Sigmoid colon (tissue), 7 donors: ENCODE data around the gene ARID3C. TPM values are rescaled to one million over a fixed set of nuclear protein-coding genes. Genes with fewer than 3 reads are reported as not detected.

ENCODE experiments used
- DNase-seq: peaks from one replicate; pipeline ENCODE4 v3.0.0-alpha.2; 2019
- H3K27ac ChIP-seq, 4 donors: fragments of 200-600 bp; sonication (generic); one replicate each; pipeline ENCODE4 v1.5.1; 2016 to 2019; ENCODE audit warnings: mild to moderate bottlenecking in 1 of 4
- H3K27me3 ChIP-seq, 3 donors: fragments of 200-600 bp; sonication (generic); one replicate each; pipeline ENCODE4 v1.5.1; 2019; ENCODE audit warnings: mild to moderate bottlenecking in 1 of 3
- H3K36me3 ChIP-seq, 4 donors: fragments of 200-600 bp; sonication (generic); one replicate each; pipeline ENCODE4 v1.5.1; 2016 to 2019
- H3K4me1 ChIP-seq, 4 donors: fragments of 200-600 bp; sonication (generic); one replicate each; pipeline ENCODE4 v1.5.1; 2017 to 2019
- H3K4me3 ChIP-seq, 4 donors: fragments of 200-600 bp; sonication (generic); one replicate each; pipeline ENCODE4 v1.5.1; 2017 to 2019; ENCODE audit warnings: mild to moderate bottlenecking in 2 of 4, moderate library complexity in 1 of 4
- H3K9me3 ChIP-seq, 4 donors: fragments of 200-600 bp in 3 of 4; sonication (generic) in 3 of 4; one replicate each; pipeline versions ENCODE4 v1.5.1 to v1.6.1; 2013 to 2019
- EP300 ChIP-seq, 4 donors: sonication (generic); formaldehyde crosslinking; IDR thresholded peaks; one replicate each; pipeline ENCODE4 v1.6.1; 2017; ENCODE audit warnings: antibody characterized with exemption in 4 of 4
- POLR2A ChIP-seq, 2 donors: fragments of 450-650 bp; IDR thresholded peaks; one replicate each; pipeline ENCODE4 v1.6.1; 2016; ENCODE audit warnings: antibody characterized with exemption in 2 of 2, mild to moderate bottlenecking in 2 of 2, moderate library complexity in 2 of 2
- POLR2AphosphoS5 ChIP-seq, 4 donors: sonication (generic); formaldehyde crosslinking; IDR thresholded peaks; one replicate each; pipeline ENCODE4 v1.6.1; 2017; ENCODE audit warnings: antibody characterized with exemption in 4 of 4
- WGBS, 2 donors: extraction: QIAGEN DNeasy Blood & Tissue Kit; methylation state at CpG; one replicate each; pipeline ENCODE4 v1.1.7; 2013; 5-methylcytosine and 5-hydroxymethylcytosine counted together
- intact Hi-C: fragments of 100-400 bp; cut with DNase I; formaldehyde crosslinking; loops from one replicate; pipeline ENCODE4 v1.15.1; 2023
- polyA plus RNA-seq, 3 donors: library from polyadenylated mRNA; stranded (reverse); fragments of 200-250 nt; gene quantifications; one replicate each; pipeline ENCODE4 v1.2.3, GENCODE V29; 2013
- total RNA-seq, 4 donors: library from RNA; depleted of rRNA; stranded (reverse); fragments of >200 nt; gene quantifications; one replicate each; pipeline ENCODE4 v1.1.0, GENCODE V29; 2016
- TF ChIP-seq, protein P1 (sequence below), 4 experiments: fragments of 450-650 bp in 3 of 4; fragments of 200-600 bp in 1 of 4; IDR thresholded peaks; one replicate each; pipeline ENCODE4 v1.5.1; 2016 to 2019; ENCODE audit warnings: antibody characterized with exemption in 4 of 4, mild to moderate bottlenecking in 3 of 4, moderate library complexity in 2 of 4
- donor health status: healthy with polysubstance abuse.
- donor health status: Bipolar disorder and iron deficiency.
- donor health status: healthy.

Gene ARID3C
- total and polyA plus RNA-seq, 7 donors, result 0.06 TPM; not detected in 6

DNA sequence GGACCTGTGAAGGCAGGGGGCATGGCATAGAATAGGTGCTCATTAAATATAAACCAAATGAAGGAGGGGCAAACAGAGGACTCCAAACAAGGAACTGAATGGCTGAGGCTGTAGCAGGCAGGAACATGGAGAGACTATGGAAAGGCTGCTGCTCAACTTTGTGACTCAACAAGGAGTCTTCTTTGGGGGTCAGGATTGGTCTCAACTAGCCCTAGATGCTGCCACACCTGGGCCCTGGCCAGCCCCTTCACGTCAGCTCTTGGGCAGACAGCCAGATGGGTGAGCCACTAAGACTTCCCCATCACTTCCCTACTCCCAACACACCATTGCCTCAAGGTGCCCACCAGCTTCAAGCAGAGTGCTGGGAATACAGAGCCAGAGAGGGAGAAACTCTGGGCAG, 28.0 kb downstream of the ARID3C start:
- no peak for DNase-seq
- Histone ChIP-seq H3K4me1 (no peaks in the 10 kb centered on the region), H3K4me3 (no peak overlapping the region), H3K36me3 (no peaks in the 10 kb centered on the region), H3K27ac (no peak overlapping the region), H3K9me3 (no peaks in the 10 kb centered on the region), H3K27me3 (no peaks in the 10 kb centered on the region)
- intact Hi-C loops, result no loop called here
- TF ChIP-seq, protein P1, sequence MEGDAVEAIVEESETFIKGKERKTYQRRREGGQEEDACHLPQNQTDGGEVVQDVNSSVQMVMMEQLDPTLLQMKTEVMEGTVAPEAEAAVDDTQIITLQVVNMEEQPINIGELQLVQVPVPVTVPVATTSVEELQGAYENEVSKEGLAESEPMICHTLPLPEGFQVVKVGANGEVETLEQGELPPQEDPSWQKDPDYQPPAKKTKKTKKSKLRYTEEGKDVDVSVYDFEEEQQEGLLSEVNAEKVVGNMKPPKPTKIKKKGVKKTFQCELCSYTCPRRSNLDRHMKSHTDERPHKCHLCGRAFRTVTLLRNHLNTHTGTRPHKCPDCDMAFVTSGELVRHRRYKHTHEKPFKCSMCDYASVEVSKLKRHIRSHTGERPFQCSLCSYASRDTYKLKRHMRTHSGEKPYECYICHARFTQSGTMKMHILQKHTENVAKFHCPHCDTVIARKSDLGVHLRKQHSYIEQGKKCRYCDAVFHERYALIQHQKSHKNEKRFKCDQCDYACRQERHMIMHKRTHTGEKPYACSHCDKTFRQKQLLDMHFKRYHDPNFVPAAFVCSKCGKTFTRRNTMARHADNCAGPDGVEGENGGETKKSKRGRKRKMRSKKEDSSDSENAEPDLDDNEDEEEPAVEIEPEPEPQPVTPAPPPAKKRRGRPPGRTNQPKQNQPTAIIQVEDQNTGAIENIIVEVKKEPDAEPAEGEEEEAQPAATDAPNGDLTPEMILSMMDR (IDR thresholded peaks at IDR 0.05), result no peak
- TF ChIP-seq POLR2A (IDR thresholded peaks at IDR 0.05) (no peak), POLR2AphosphoS5 (IDR thresholded peaks at IDR 0.05) (no peak), EP300 (IDR thresholded peaks at IDR 0.05) (no peak)
- WGBS, 2 donors, result 6 to 30% methylated on average over 1 of the region's 1 CpG

DNA sequence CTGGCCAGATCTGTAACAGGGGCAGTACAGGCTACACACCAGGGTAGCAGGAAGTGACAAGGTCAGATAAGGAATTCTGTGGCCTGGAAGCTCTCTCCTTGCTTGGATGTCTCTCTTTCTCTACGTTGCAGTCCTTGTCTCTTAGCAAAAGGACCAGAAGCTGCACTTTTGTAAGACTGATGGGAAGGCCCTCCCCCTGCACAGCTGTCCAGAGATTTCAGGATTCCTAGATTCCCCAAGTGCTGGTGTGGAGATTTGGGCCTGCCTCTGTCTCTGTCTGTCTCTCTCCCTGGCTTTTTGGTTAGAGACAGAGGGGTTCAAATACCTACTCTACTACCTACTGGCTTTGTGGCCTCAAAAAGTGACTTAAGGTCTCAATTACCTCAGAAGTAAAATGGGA, 29.3 kb downstream of the ARID3C start:
- WGBS, 2 donors, result 49 to 50% methylated on average over 1 of the region's 1 CpG
- no peak for TF ChIP-seq EP300 (IDR thresholded peaks at IDR 0.05)
- TF ChIP-seq POLR2AphosphoS5 (IDR thresholded peaks at IDR 0.05), result no peak
- TF ChIP-seq, protein P1 (IDR thresholded peaks at IDR 0.05), result no peak
- no peak for TF ChIP-seq POLR2A (IDR thresholded peaks at IDR 0.05)
- intact Hi-C loops, result no loop called here

DNA sequence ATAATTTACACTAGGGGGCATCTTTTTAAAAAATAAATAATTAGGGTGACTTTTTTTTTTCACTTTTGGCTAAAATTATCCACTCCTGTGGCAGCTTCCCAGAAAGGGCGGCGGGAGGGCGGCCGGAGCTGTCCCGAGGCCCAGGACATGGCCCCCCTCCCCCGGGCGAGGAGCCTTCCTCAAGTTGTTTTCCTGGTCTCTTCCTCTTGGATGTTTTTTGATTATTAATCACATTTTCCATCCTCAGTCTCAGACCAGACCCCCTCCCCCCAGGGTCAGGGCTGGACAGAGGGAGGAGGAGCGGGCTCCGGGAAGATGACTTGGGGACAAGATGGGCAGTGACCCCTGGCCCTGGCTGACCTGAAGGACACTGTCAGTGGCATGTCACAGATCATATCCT, 34.7 kb downstream of the ARID3C start:
- no peak for DNase-seq
- Histone ChIP-seq H3K36me3 (no peaks in the 10 kb centered on the region), H3K4me3 (no peak overlapping the region), H3K4me1 (peaks cover 0 to 44% (median 34%) of the 10 kb centered on the region in 4 donors), H3K9me3 (no peaks in the 10 kb centered on the region), H3K27me3 (peaks cover 7 to 39% (median 12%) of the 10 kb centered on the region in 3 donors), H3K27ac (peak overlapping the region; percentile 19 to 53 (median 46))
- 77 to 86% methylated on average over 9 of the region's 9 CpGs for WGBS, 2 donors
- intact Hi-C loops, result loop anchor here (5.0 kb wide), 3 partner anchors 72 to 192 kb away; partner anchors contain the start of genes DNAI1, ENHO and FAM219A
- TF ChIP-seq POLR2A (IDR thresholded peaks at IDR 0.05) (no peak), EP300 (IDR thresholded peaks at IDR 0.05) (no peak), POLR2AphosphoS5 (IDR thresholded peaks at IDR 0.05) (no peak)
- TF ChIP-seq, protein P1 (IDR thresholded peaks at IDR 0.05), result no peak

More for the DNA sequence above, 29.3 kb downstream of the ARID3C start:
- Histone ChIP-seq H3K27ac (no peak overlapping the region), H3K4me1 (no peaks in the 10 kb centered on the region), H3K4me3 (no peak overlapping the region), H3K27me3 (no peaks in the 10 kb centered on the region), H3K36me3 (no peaks in the 10 kb centered on the region), H3K9me3 (no peaks in the 10 kb centered on the region)
- no peak for DNase-seq

DNA sequence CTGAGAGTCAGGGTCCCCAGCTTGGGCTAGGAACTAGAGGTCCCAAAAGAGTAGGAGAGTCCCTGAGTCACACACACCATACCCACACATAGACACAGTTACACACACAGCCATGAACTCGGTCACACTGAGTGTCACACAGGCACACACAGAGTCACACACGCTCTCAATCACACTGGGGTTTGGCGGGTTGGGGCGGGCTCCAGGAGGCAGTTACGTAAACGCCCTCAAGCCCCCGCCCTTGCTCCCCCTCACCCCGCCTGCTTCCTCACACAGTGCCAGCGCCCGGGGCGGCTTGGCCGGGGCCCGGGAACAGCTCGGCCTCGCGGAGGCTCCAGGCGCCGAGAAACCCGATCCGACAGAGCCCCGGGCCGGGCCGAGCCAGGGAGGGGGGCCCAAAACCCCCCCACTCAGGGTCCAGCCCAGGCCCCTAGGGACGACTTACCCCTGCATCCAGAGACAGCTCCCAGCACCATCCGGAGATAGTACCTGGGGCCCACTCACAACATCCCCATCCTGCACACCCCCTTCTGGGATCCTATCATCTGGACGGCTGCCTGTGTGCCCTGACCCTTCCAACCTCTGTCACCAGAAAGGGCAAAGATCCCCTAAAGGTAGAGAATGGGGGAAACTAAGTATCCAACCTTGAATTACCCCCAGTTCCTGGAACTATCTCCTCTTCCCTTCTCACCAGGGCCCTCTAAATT, 35.8 kb downstream of the ARID3C start:
- Histone ChIP-seq H3K36me3 (no peaks in the 10 kb centered on the region), H3K4me1 (peaks cover 0 to 54% (median 44%) of the 10 kb centered on the region in 4 donors), H3K27me3 (peaks cover 7 to 50% (median 23%) of the 10 kb centered on the region in 3 donors), H3K9me3 (no peaks in the 10 kb centered on the region), H3K4me3 (no peak overlapping the region), H3K27ac (peak overlapping the region; percentile 19 to 53 (median 46))
- intact Hi-C loops, result loop anchor here (1.0 to 5.0 kb wide), 4 partner anchors 46 to 191 kb away; partner anchors contain the start of genes DNAI1, ENHO and FAM219A
- WGBS, 2 donors, result 3 to 5% methylated on average over 26 of the region's 26 CpGs
- DNase-seq, result peak; percentile 92
- TF ChIP-seq POLR2AphosphoS5 (IDR thresholded peaks at IDR 0.05) (peak in 1 of 4 donors; percentile 43), EP300 (IDR thresholded peaks at IDR 0.05) (peak in 1 of 4 donors; percentile 5), POLR2A (IDR thresholded peaks at IDR 0.05) (no peak)
- TF ChIP-seq, protein P1 (IDR thresholded peaks at IDR 0.05), result no peak
